ENCODE results near the gene LIPJ.

Gene LIPJ

GRCh38 chr10:88598055-88598454, 11.5 kb downstream of the LIPJ start:
- no peak for DNase-seq (ENCODE audit: low spot score)

- no peak for DNase-seq (ENCODE audit: low spot score)
These were observed 21.6 kb downstream of the LIPJ start for GRCh38 chr10:88608052-88608732.

GRCh38 chr10:88608780-88609179, 22.2 kb downstream of the LIPJ start:
- no peak for DNase-seq (ENCODE audit: low spot score)

- DNase-seq (ENCODE audit: low spot score): no peak
These were observed 29.9 kb downstream of the LIPJ start for GRCh38 chr10:88616250-88616977.

- no peak for DNase-seq (ENCODE audit: low spot score)
These were observed 31.3 kb downstream of the LIPJ start for GRCh38 chr10:88617772-88618300.

- no peak for DNase-seq (ENCODE audit: low spot score)
These were observed 31.9 kb downstream of the LIPJ start for GRCh38 chr10:88618496-88618895.

GRCh38 chr10:88620441-88620840, 33.9 kb downstream of the LIPJ start:
- DNase-seq (ENCODE audit: low spot score): no peak

GRCh38 chr10:88623835-88624234, 37.3 kb downstream of the LIPJ start:
- DNase-seq (ENCODE audit: low spot score): no peak

GRCh38 chr10:88624840-88625239, 38.3 kb downstream of the LIPJ start:
- DNase-seq (ENCODE audit: low spot score): no peak

GRCh38 chr10:88640186-88640585, 53.6 kb downstream of the LIPJ start:
- no peak for DNase-seq (ENCODE audit: low spot score)

GRCh38 chr10:88642209-88642608, 55.6 kb downstream of the LIPJ start:
- DNase-seq (ENCODE audit: low spot score): no peak

GRCh38 chr10:88642963-88643362, 56.4 kb downstream of the LIPJ start:
- no peak for DNase-seq (ENCODE audit: low spot score)

- no peak for DNase-seq (ENCODE audit: low spot score)
These were observed 60.6 kb downstream of the LIPJ start for GRCh38 chr10:88647061-88647615.

- DNase-seq (ENCODE audit: low spot score): no peak
These were observed 64.6 kb downstream of the LIPJ start for GRCh38 chr10:88651101-88651551.

- no peak for DNase-seq (ENCODE audit: low spot score)
These were observed 66.1 kb downstream of the LIPJ start for GRCh38 chr10:88652616-88653015.

Data from iPS-NIHi11 (cell line).